PFSK-1 (cell line): ENCODE results near the gene MYCN.

Source experiments
- POLR2AphosphoS5 ChIP-seq: IDR thresholded peaks from 2 replicates; pipeline ENCODE4 v1.6.1; 2012; ENCODE audit warnings: low read depth, mild to moderate bottlenecking, control low read depth, low read length, moderate library complexity
- SIN3A ChIP-seq: IDR thresholded peaks from 2 replicates; pipeline ENCODE4 v1.6.1; 2012; ENCODE audit warnings: mild to moderate bottlenecking, low read length, moderate library complexity, borderline replicate concordance; ENCODE audit not compliant: insufficient read depth
- TAF1 ChIP-seq: IDR thresholded peaks from 2 replicates; pipeline ENCODE4 v1.6.1; 2012; ENCODE audit warnings: low read length, control low read depth, borderline replicate concordance; ENCODE audit not compliant: insufficient read depth
- TF ChIP-seq, protein P1 (sequence below), 2 experiments: IDR thresholded peaks; 2 replicates each; pipeline versions ENCODE4 v1.6.1 to v1.8.0; 2011 to 2012; ENCODE audit warnings: low read depth in 2 of 2, low read length in 2 of 2, control low read depth in 1 of 2, inconsistent platforms in 1 of 2, mild to moderate bottlenecking in 1 of 2, moderate library complexity in 1 of 2; ENCODE audit not compliant: insufficient read depth in 1 of 2

DNA sequence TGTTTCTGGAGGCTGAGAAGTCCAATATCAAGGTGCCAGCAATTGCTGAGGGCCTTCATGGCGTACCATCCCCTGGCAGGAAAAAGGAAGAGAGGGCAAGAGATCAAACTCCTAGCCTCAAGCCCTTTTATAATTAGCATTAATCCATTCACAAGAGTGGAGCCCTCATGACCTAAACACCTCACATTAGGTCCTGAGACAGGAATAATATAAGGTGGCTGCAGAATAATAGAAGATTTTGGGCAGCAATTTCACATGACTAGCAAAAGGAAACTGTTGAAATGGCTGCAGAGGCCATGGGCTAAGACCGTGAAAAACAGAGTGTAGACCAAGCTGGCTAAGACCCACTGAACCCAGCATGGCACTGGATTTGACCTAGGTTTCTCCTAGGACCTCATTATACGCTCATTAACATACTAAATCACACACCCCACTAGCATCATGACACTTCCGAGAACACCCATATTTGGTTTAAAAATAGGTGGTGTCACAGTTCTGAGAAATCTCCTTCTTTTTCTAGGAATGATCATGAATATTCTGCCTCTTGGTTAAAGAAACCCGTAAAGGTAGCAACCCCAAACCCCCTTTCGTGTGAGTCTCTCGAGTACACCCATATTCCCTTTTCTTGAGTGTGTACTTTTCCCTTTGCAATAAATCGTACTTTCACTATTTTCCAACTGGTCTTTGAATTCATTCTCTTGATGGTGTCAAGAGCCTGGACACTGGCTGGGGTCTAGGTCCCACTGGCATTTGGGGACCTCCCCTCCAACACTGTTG, 3.1 kb upstream of the MYCN start:
- TF ChIP-seq SIN3A (no peak), TAF1 (no peak), POLR2AphosphoS5 (no peak)
- TF ChIP-seq, protein P1, sequence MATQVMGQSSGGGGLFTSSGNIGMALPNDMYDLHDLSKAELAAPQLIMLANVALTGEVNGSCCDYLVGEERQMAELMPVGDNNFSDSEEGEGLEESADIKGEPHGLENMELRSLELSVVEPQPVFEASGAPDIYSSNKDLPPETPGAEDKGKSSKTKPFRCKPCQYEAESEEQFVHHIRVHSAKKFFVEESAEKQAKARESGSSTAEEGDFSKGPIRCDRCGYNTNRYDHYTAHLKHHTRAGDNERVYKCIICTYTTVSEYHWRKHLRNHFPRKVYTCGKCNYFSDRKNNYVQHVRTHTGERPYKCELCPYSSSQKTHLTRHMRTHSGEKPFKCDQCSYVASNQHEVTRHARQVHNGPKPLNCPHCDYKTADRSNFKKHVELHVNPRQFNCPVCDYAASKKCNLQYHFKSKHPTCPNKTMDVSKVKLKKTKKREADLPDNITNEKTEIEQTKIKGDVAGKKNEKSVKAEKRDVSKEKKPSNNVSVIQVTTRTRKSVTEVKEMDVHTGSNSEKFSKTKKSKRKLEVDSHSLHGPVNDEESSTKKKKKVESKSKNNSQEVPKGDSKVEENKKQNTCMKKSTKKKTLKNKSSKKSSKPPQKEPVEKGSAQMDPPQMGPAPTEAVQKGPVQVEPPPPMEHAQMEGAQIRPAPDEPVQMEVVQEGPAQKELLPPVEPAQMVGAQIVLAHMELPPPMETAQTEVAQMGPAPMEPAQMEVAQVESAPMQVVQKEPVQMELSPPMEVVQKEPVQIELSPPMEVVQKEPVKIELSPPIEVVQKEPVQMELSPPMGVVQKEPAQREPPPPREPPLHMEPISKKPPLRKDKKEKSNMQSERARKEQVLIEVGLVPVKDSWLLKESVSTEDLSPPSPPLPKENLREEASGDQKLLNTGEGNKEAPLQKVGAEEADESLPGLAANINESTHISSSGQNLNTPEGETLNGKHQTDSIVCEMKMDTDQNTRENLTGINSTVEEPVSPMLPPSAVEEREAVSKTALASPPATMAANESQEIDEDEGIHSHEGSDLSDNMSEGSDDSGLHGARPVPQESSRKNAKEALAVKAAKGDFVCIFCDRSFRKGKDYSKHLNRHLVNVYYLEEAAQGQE (IDR thresholded peaks at IDR 0.05; ENCODE audit: insufficient read depth in 1 of 2, low read depth in 2 of 2, low read length in 2 of 2): no peak
